GM21717 (cell line): ENCODE measurements around the gene TEX54.
"Not testable (repeated sequence)": the region's sequence is repeated elsewhere in the genome, so short reads cannot be mapped to it uniquely, and the experiment has no call there.

Experiments used
- ATAC-seq: cut with Tn5 transposase; IDR thresholded peaks from one replicate; pipeline ENCODE4 v1.9.1; 2021; ENCODE audit warnings: mild to moderate bottlenecking, moderate library complexity; ENCODE audit not compliant: unreplicated experiment

TEX54 gene

DNA sequence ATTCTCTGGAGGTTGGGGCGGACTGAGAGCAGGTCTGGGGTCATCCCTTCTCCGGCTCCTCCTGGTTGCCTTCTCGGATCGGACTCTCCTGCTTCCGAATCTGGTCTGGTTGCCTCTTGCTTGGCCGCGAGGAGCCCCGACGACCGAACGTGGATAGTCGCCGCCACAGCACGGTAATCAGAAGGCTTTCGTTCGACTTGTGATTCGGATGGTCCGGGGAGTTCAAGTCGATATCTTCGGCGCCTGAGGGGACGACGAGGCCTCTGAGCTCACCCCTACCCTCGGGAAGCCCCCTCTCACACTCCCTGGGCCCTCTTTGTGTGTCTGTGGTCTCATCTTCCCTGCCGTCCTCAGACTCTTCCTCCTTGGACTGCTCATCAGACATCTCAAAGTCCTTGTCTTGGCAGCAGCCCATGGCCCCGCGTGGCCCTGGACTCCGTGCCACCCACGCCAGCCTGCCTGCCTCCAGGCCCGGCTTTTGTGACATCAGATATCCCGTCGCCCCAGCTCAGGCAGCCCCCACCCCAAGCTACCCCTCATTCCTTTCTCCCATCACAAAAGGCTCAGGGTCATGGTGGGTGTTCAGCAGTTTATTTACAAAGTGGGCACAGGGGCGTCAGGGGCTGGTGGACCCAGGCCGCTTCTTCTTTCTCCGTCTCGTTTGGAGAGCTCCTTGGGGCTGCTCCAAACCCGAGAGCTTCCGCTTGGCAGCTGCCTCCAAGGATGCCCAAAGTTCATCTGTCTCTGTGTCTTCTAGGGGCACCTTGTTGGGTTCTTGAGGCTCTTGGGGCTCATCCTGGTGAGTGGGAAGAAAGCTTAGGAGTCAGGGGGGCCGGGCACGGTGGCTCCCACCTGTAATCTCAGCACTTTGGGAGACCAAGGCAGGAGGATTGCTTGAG lies at the start of gene TEX54:
Gene TEX54, minus strand, starts transcription at position 506 of the 899 bp plus-strand sequence.
- ATAC-seq, result no peak

DNA sequence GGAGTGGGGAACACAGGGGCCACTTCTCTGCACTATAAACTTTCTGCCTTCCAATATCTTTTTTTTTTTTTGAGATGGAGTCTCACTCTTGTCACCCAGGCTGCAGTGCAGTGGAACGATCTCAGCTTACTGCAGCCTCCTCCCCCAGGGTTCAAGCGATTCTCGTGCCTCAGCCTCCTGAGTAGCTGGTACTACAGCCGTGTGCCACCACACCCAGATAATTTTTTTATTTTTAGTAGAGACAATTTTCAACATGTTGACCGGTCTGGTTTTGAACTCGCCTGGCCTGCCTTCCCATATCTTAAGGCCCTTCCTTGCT lies 49.7 kb upstream of the TEX54 start:
- ATAC-seq, result no peak

DNA sequence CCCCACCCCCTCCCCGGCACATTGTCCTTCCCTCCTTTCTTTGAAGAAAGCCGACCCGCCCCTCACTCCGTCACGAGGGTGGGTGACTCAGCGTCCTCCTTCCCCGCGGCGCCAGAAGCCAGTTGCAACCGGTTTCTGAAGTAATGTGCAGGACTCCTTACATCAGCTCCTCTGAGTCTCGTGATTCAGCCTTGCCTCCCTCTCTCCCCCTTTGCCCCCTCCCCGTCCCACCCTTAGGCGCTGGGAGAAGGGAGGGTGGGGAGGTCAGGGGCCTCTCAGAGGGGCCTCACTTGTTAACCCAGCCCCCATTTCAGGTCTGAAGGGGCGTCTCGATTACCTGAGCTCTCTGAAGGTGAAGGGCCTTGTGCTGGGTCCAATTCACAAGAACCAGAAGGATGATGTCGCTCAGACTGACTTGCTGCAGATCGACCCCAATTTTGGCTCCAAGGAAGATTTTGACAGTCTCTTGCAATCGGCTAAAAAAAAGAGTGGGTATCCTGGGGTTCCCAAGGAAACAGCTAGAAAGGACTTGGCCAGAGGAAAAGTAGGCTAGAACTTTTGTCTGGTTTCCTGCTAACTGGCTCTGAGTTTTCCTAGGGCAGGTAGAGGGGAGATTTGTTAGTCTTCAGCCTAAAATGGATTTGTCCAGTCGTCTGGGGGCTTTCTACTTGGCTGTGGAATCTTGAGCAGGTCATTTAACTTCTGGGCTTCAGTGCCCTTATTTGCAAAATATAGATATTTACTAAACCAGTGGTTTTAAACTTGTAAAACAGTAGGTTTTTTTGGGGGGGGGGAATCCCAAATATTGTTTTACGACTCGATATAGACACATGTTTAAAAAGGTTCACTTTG lies 49.2 kb upstream of the TEX54 start:
- ATAC-seq, result peak; percentile 38

DNA sequence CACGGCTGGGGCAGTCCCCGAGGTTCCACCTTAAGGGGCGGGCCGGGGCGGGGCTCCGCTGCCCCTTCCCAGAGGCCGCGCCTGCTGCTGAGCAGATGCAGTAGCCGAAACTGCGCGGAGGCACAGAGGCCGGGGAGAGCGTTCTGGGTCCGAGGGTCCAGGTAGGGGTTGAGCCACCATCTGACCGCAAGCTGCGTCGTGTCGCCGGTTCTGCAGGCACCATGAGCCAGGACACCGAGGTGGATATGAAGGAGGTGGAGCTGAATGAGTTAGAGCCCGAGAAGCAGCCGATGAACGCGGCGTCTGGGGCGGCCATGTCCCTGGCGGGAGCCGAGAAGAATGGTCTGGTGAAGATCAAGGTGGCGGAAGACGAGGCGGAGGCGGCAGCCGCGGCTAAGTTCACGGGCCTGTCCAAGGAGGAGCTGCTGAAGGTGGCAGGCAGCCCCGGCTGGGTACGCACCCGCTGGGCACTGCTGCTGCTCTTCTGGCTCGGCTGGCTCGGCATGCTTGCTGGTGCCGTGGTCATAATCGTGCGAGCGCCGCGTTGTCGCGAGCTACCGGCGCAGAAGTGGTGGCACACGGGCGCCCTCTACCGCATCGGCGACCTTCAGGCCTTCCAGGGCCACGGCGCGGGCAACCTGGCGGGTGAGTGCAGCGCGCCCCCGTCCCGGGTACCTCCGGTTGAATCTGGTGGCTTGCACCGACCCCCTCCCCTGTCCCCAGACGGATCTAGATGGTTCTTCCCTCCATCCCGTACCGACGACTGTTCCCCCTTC lies 48.4 kb upstream of the TEX54 start, which contains the start of gene SLC3A2:
Gene SLC3A2, plus strand, starts transcription at position 94 of the 776 bp plus-strand sequence. Its CDS starts 128 bp downstream, at position 222.
- peak; percentile 72 for ATAC-seq

- no peak for ATAC-seq
Observed at GRCh38 chr11:62880231-62880802, 47.7 kb upstream of the TEX54 start.

DNA sequence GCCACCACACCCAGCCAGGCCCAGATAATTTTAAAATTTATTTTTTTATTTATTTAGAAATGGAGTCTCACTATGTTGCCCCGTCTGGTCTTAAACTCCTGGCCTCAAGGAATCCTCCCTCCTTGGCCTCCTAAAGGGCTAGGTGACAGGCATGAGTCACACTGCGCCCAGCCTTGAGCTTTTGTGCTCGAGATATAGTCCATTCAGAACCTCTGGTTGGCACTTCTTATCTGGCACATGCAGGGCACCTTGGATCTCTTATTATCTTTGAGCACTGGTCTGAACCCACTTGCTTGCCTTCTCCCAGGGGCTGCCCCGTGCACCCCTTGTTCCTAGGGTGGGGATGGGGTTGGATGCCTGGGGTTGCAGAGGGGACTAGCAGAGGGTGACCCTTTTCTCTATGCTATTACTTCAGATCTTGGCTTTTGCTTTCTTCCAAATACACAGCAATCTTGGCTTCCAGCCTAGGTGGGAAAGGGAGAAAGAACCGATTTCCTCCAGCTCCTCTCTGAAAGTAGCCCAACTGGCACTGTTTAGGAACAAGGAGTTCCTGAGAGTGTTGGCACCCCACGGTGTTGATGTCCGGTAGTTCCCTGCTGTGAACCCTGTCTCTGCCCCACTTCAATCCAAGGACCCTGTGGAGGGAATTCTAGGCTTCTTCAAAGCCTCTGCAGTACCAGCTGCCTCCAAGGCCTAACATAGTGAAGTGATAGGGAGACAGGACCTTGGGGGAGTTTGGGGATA lies 46.8 kb upstream of the TEX54 start:
- no peak for ATAC-seq

DNA sequence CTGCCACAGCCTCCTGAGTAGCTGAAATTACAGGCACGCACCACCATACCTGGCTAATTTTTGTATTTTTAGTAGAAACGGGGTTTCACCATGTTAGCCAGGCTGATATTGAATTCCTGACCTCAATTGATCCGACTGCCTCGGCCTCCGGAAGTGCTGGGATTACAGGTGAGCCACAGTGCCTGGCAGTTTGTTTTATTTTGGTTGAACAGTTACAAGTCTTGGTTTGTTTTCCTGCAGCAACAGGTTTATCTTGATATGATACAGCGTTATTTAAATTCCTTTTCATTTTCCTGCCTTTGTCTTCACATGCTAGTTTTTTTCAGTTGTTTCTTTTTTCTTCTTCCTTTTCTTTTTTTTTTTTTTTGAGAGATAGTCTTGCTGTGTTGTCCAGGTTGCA lies 44.1 kb upstream of the TEX54 start:
- no peak for ATAC-seq

DNA sequence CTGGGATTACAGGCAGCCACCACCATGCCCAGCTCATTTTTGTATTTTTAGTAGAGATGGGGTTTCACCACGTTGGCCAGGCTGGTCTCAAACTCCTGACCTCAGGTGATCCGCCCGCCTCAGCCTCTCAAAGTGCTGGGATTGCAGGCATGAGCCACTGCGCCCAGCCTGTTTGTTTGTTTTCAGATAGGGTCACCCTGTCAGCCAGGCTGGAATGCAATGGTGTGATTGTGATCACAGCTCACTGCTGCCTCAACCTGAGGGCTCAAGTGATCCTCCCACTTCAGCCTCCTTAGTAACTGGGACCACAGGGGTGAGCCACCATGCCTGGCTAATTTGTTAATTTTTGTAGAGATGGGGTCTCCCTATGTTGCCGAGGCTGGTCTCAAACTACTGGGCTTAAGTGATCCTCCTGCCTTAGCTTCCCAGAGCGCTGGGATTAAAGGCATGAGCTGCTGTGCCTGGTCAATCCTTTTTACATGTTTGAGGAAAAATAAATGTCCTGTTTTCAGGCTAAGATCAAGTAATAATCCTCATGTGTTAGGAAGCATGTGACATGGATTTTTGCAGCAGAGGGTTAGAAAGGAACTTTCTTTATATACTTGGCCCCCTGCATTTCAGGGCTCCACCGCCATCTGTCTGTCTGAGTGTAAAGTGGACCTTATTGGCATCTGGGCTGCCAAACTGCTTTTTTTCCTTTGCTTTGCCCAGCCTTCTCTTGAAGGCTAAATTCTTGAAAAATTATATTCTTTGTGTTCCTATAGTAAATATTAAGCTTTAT lies 43.2 kb upstream of the TEX54 start:
- no peak for ATAC-seq

- ATAC-seq, result no peak
Observed at GRCh38 chr11:62874851-62875250, 42.2 kb upstream of the TEX54 start.

DNA sequence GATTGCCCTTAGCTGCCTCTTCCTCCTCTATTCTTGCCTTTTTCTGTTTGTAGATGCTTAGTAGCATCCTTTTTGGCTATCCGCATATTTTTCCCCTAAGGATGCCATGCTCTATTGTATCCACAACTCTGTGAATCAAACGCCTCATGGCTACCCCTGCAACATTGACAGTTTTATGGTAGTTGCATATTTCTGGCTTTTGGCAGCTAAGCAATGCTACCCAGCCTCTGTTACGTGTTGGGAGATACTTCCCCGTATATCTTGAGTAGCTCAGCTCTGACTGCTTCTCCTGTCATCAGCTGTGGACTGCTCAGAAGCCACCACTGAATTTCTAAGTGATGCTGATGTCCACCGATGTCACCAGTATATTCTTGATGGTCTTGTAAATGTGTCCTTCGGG lies 33.0 kb upstream of the TEX54 start:
- ATAC-seq, result no peak

- ATAC-seq, result no peak
Observed at GRCh38 chr11:62863687-62864335, 31.2 kb upstream of the TEX54 start.

DNA sequence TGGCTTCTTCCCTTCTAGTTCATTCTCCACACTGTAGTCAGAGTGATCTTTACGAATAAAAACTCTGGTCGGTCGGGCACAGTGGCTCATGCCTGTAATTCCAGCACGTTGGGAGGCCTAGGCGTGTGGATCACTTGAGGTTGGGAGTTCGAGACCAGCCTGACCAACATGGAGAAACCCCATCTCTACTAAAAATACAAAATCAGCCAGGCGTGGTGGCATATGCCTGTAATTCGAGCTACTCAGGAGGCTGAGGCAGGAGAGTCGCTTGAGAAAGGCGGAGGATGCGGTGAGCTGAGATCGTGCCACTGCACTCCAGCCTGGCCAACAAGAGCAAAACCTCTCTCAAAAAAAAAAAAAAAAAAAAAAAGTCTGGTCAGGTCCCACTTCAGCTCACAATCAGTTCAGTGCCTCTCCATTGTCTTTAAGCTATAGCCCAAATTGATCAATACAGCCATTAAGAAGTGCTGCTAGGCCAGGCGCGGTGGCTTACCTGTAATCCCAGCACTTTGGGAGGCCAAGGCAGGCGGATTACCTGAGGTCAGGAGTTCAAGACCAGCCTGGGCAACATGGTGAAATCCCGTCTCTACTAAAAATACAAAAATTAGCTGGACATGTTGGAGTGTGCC lies 29.0 kb upstream of the TEX54 start:
- not testable (repeated sequence) for ATAC-seq

- no peak for ATAC-seq
Observed at GRCh38 chr11:62860835-62861563, 28.4 kb upstream of the TEX54 start.

- not testable (repeated sequence) for ATAC-seq
Observed at GRCh38 chr11:62859281-62859703, 26.7 kb upstream of the TEX54 start.

- ATAC-seq, result no peak
Observed at GRCh38 chr11:62858201-62858600, 25.6 kb upstream of the TEX54 start.

DNA sequence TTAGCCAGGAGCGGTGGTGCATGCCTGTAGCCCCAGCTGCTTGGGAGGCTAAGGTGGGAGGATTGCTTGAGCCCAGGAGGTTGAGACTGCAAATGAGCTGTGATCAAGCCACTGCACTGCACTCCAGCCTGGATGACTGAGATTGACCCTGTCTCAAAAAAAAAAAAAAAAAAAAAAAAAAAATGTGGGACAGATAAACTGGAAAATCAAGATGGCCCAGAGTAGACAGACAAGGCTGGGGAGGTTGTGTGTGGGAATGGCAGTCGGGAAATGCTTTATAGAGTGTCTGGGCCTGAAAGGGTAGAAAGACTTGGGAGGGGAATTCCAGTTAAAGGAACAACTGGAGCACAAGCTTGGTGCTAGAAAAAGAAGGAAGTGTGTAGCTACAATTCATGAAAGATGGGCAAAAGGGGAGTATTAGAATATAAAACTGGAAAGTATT lies 24.9 kb upstream of the TEX54 start:
- no peak for ATAC-seq

GRCh38 chr11:62856333-62856895 lies 23.8 kb upstream of the TEX54 start:
- peak; percentile 4 for ATAC-seq
